GM20000 (cell line): ENCODE results near the gene LHPP.

Experiments
- DNase-seq: peaks from one replicate; pipeline ENCODE4 v3.0.0; 2012; ENCODE audit warnings: low spot score
- CTCF ChIP-seq: IDR thresholded peaks from 2 replicates; pipeline ENCODE4 v1.5.1; 2012; ENCODE audit warnings: mild to moderate bottlenecking, control low read depth; ENCODE audit errors: extremely low read depth, missing control alignments

Gene LHPP

DNA sequence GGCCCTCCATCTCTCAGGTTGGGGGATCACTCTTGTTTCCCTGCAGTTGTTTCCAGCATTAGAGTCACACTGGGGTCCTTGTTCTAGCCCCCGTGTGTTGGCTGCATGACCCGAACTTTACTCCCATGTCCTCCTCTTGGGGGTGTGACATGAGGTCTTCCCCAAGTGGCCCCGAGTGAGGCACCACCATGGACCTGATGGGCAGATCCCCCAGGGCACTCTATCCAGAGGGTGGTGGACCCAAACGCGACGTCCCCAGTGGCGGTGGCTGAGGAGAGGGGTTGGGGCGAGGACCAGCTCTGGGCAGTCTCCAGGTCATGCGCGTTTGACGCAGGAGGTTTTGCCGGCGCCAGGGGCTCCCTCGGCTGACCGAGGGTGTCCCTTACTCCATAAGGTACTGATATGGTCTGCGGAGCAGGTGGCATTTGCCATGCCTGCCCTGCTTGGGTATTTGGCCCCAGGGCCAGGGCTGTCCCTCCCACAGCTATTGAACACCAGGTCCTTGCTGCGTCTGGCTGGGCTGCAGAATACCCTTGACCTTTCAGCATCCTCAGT lies 131.9 kb downstream of the LHPP start:
- no peak for TF ChIP-seq CTCF
- no peak for DNase-seq

DNA sequence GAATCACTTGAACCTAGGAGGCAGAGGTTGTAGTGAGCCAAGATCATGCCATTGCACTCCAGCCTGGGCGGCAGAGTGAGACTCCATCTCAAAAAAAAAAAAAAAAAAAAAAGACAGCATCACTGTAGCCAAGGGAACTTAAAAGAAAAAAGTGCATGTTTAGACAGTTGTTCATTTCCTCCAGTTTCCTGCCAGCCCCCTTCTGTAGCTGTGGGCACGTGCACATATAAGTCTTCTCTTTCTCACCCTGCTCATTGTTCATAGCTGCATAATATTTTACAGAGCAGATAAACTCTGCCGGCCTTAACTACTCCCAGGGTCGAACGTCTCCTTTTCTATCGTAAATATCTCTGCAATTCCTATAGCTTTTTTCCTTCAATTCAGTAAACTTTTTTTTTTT lies 132.6 kb downstream of the LHPP start:
- DNase-seq: no peak

GRCh38 chr10:124595143-124595883 lies 133.7 kb downstream of the LHPP start:
- TF ChIP-seq CTCF: no peak
- no peak for DNase-seq

More for the DNA sequence above, 132.6 kb downstream of the LHPP start:
- no peak for TF ChIP-seq CTCF

DNA sequence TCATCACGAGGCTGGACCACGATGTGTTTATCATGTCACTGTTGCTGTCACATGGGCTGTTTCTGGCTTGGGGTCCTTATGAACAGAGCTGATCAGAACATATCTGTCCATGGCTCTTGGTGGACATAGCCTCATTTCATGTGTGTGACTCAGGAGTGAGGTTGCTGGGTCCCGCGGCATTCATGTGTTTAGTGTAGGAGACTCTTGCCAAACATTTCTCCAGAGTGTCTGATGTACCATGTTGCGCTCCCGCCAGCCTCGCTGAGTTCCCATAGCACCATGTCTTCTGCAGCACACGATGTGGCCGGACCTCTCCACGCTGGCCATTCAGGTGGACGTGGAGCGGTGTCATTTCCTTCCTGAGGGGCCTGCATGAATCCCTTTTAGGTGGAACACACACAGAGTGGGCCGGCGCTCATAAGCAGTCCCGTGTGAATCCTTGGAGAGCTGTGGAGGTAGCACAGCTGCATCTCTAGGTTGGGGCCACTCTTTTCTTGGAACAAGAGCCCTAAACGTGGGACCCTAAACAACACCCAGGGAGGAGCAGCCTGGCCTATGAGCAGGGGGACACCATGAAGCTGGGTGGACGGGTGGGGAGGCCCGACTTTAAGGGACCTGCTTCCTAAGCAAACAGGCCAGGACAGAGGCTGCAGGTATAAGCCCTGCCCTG lies 134.6 kb downstream of the LHPP start:
- TF ChIP-seq CTCF: no peak
- DNase-seq: no peak

DNA sequence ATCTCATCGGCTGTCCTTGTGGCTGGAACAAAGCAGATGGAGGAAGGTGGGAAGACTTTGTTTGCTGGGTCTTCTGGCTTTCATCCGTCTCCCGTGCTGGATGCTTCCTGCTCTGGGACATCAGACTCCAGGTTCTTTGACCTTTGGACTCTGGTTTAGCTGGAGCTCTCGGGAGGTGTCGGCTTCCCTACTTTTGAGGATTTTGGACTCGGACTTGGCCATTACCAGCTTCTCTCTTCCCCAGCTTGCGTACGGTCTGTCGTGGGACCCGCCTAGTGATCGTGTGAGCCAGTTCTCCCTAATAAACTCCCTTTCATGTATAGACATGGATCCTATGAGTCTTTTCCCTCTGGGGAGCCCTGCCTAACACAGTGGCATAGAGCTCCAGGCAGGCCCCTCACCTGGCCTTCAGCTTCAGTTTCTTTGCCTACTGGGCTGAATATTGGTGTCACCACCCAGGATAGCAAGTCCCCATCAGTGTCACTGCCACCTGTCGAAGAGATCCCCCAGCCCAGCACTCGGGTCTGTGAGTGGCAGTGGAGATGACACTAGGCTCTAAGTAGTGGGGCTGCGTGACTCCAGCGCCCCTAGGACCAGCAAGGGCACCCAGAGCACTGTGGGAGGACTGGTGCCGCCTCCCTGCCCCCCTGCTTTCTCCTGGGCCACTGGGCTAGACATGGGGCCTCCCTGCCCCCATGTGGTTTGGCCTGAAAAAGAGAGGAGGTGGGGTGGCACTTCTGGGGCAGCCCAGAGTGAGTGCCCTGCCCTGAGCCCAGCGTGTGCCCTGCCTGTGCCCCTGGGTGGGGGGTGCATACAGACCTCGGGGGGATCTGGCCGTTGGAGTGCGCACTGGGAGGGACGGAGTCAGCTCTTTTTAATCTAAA lies 135.6 kb downstream of the LHPP start:
- TF ChIP-seq CTCF: no peak
- DNase-seq: no peak

DNA sequence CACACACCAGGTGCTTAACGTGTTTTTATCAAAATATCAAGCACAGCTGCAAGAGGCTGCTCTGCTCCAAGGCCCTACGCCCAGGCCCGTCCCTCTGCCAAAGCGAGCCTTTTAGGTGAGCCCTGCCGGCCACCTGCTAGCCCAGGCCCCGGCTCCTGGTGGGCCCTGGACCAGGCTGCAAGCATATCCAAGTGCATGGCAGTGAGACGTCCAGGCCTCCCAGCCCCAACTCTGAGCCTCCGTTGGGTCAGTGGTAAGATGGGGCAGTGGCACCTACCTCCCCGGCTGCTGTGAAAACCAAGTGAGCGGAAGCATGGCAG lies 136.2 kb downstream of the LHPP start:
- TF ChIP-seq CTCF: no peak
- no peak for DNase-seq
